Epithelial cell of proximal tubule (primary cell): ENCODE data around the gene OSBP2. TPM values are rescaled to one million over a fixed set of nuclear protein-coding genes. Genes with fewer than 3 reads are reported as not detected.

Source experiments
- DNase-seq: peaks from one replicate; pipeline ENCODE4 v3.0.0-alpha.2; 2011; ENCODE audit warnings: low read depth
- H3K4me3 ChIP-seq: 2 replicates; pipeline ENCODE4 v1.5.1; 2011; ENCODE audit warnings: low read depth, mild to moderate bottlenecking, low read length
- CTCF ChIP-seq: conservative IDR thresholded peaks from 2 replicates; pipeline ENCODE4 v1.5.1; 2012; ENCODE audit warnings: low read depth, mild to moderate bottlenecking, low read length
- total RNA-seq: library from RNA; depleted of rRNA; stranded (reverse); fragments of >200 nt; gene quantifications from 2 replicates; pipeline ENCODE4 v1.2.3, GENCODE V29; 2015

Gene OSBP2
- total RNA-seq, 1 donor from 2014 or later, result 1.3 TPM

GRCh38 chr22:30889996-30890480, 195.4 kb downstream of the OSBP2 start:
- H3K4me3 ChIP-seq, result no peak overlapping the region
- TF ChIP-seq CTCF, result no peak
- DNase-seq, result no peak

- no peak for DNase-seq
These were observed 196.2 kb downstream of the OSBP2 start for GRCh38 chr22:30890686-30891442.

GRCh38 chr22:30891443-30891755, 196.7 kb downstream of the OSBP2 start:
- H3K4me3 ChIP-seq, result no peak overlapping the region
- DNase-seq, result no peak
- no peak for TF ChIP-seq CTCF

More at GRCh38 chr22:30890686-30891442, 196.2 kb downstream of the OSBP2 start:
- TF ChIP-seq CTCF, result peak; percentile 68
- no peak overlapping the region for H3K4me3 ChIP-seq

GRCh38 chr22:30891781-30892180, 197.1 kb downstream of the OSBP2 start:
- no peak for DNase-seq
- TF ChIP-seq CTCF, result no peak
- H3K4me3 ChIP-seq, result no peak overlapping the region

- TF ChIP-seq CTCF, result no peak
- no peak overlapping the region for H3K4me3 ChIP-seq
- DNase-seq, result no peak
These were observed 197.6 kb downstream of the OSBP2 start for GRCh38 chr22:30892286-30892685.

GRCh38 chr22:30892731-30893221, 198.1 kb downstream of the OSBP2 start:
- no peak for TF ChIP-seq CTCF
- DNase-seq, result no peak
- H3K4me3 ChIP-seq, result no peak overlapping the region
